Choroid plexus epithelial cell (primary cell): ENCODE measurements around the gene HNF1B.
A peak's percentile ranks its signal among the peaks of the same experiment; 100 is the strongest.

ENCODE experiments used
- DNase-seq: peaks from one replicate; pipeline ENCODE4 v3.0.0-alpha.2; 2010; ENCODE audit warnings: low read depth
- H3K4me3 ChIP-seq: 2 replicates; pipeline ENCODE4 v1.5.1; 2011; ENCODE audit warnings: low read depth, mild to moderate bottlenecking, control low read depth, low read length, moderate library complexity
- CTCF ChIP-seq: conservative IDR thresholded peaks from 2 replicates; pipeline ENCODE4 v1.5.1; 2011; ENCODE audit warnings: low read depth, mild to moderate bottlenecking, control low read depth, inconsistent platforms, low read length, moderate library complexity

HNF1B gene

GRCh38 chr17:37651849-37652248 lies 93.0 kb downstream of the HNF1B start:
- DNase-seq: no peak
- TF ChIP-seq CTCF: no peak

GRCh38 chr17:37650419-37651003 lies 94.3 kb downstream of the HNF1B start:
- H3K4me3 ChIP-seq: no peak overlapping the region
- TF ChIP-seq CTCF: peak; percentile 70
- DNase-seq: peak; percentile 71

More at GRCh38 chr17:37651849-37652248, 93.0 kb downstream of the HNF1B start:
- H3K4me3 ChIP-seq: no peak overlapping the region

GRCh38 chr17:37648555-37648954 lies 96.3 kb downstream of the HNF1B start:
- DNase-seq: peak; percentile 80
- TF ChIP-seq CTCF: no peak
- no peak overlapping the region for H3K4me3 ChIP-seq

- TF ChIP-seq CTCF: no peak
- no peak overlapping the region for H3K4me3 ChIP-seq
- DNase-seq: no peak
Observed at GRCh38 chr17:37647856-37648255, 97.0 kb downstream of the HNF1B start.

- no peak for DNase-seq
- H3K4me3 ChIP-seq: peak overlapping the region; percentile 77
- no peak for TF ChIP-seq CTCF
Observed at GRCh38 chr17:37643869-37644268, 101.0 kb downstream of the HNF1B start.

- H3K4me3 ChIP-seq: peak within 1 kb of the TSS; percentile 77
- peak; percentile 93 for DNase-seq
- TF ChIP-seq CTCF: peak; percentile 9
Observed at GRCh38 chr17:37643118-37643766, 101.6 kb downstream of the HNF1B start, which contains the start of gene DDX52. Gene DDX52, minus strand, starts transcription at chr17:37643446. Its CDS starts 26 bp downstream, at chr17:37643420.

- no peak for TF ChIP-seq CTCF
- DNase-seq: peak; percentile 61
- H3K4me3 ChIP-seq: peak overlapping the region; percentile 77
Observed at GRCh38 chr17:37642681-37643080, 102.2 kb downstream of the HNF1B start.
